GM18499 (cell line): Measurements from ENCODE around the gene ICAM5.
"Not testable (repeated sequence)": the region's sequence is repeated elsewhere in the genome, so short reads cannot be mapped to it uniquely, and the experiment has no call there.

ENCODE experiments used
- ATAC-seq: cut with Tn5 transposase; IDR thresholded peaks from one replicate; pipeline ENCODE4 v1.9.1; 2021; ENCODE audit warnings: moderate number of reproducible peaks; ENCODE audit not compliant: insufficient read depth, unreplicated experiment

The ICAM5 gene

GRCh38 chr19:10270180-10270615, 19.6 kb upstream of the ICAM5 start:
- no peak for ATAC-seq

DNA sequence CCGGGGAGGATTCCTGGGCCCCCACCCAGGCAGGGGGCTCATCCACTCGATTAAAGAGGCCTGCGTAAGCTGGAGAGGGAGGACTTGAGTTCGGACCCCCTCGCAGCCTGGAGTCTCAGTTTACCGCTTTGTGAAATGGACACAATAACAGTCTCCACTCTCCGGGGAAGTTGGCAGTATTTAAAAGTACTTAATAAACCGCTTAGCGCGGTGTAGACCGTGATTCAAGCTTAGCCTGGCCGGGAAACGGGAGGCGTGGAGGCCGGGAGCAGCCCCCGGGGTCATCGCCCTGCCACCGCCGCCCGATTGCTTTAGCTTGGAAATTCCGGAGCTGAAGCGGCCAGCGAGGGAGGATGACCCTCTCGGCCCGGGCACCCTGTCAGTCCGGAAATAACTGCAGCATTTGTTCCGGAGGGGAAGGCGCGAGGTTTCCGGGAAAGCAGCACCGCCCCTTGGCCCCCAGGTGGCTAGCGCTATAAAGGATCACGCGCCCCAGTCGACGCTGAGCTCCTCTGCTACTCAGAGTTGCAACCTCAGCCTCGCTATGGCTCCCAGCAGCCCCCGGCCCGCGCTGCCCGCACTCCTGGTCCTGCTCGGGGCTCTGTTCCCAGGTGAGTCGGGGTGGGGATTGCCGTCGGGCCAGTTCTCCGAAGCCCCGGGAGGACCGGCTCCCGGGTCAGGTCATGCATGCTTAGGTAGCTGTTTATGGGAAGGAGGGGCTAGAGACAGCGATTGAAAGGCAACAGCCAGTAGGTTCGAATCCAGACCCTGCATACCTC, 18.9 kb upstream of the ICAM5 start, which contains the start of gene ICAM1:
Gene ICAM1 (plus strand): TSS at position 505 of the 779 bp plus-strand sequence. CDS start 40 bp downstream, at position 545.
- ATAC-seq = no peak

DNA sequence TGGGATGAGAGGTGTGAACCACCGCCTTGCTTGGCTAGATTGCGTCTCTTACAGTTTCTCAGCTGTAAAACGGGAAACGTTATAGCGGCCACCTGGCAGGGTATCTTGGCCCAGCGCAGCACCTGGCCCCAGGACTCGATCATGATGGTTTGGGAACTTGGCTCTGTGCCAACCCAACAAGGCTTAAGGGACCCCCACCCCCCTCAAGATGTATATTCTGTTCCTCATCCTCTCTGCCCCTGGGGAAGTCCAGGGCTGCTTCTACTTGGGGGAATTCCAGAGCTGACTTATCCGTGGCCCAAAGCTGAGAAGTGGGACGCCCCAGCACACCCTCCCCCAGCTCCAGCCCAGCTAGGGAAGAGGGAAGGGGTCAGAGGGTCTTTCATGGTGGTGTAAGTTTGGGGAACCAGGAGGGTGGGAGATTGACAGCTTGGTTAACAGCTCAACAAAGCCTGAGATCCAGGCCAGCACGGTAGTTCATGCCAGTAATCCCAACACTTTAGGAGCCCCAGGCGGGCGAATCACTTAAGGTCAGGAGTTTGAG, 18.1 kb upstream of the ICAM5 start:
- ATAC-seq = no peak

DNA sequence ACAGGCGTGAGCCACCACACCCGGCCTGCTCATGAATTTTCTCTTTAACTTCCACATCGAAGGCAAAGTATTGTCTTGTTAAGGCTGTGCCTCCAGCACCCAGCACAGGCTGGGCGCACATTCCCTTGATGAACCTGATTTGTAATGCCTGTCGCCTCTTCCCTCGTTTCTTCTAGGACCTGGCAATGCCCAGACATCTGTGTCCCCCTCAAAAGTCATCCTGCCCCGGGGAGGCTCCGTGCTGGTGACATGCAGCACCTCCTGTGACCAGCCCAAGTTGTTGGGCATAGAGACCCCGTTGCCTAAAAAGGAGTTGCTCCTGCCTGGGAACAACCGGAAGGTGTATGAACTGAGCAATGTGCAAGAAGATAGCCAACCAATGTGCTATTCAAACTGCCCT, 15.2 kb upstream of the ICAM5 start:
- ATAC-seq = no peak

DNA sequence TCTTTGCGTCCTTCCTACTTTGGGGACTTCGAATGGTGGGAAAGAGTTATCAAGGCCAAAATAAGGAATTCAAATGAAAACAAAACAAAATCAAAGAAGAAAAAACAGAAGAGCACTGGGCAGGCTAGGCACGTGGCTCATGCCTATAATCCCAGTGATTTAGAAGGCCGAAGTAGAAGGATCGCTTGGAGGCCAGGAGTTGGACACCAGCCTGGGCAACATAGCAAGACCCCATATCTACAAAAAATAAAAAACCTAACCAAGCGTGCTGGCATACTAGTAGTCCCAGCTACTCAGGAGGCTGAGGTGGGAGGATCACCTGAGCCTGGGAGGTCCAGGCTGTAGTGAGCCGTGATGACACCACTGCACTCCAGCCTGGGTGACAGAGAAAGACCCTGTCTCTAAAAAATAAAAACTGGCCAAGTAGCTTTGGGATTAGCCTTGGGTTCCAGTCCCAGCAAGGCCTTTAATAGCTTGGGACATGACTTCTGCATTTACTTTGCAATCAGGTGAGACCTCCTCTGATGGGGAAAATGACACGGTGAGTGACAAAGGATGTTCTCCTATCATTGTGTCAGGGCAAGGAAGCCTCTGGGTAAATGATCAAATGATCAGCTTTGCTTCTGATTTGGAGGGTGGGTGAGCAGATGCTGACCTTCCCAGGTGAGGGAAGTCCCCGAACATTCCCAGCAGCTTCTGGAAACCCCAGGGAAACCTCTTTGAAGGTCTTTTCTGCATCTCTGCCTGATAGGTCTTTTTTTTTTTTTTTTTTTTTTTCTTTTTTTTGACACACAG, 11.8 kb upstream of the ICAM5 start:
- no peak for ATAC-seq

DNA sequence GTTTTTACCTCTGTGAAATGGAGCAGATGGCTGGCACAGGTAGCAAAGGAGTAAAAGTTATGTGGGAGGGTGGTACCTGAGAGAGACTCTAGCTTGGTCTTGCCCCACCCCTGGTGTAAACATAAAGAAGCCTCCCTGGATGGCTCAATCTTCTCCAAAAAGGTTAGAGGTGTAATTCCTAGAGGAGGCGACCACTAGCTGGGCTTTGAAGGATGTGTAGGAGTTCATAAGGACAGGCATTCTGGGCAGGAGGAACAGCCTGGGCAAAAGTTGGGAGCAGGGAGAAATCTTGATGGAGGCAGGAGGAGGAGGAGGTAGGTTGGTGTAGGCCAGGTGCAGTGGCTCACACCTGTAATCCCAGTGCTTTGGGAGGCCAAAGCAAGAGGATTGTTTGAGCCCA, 10.8 kb upstream of the ICAM5 start:
- ATAC-seq = no peak

- no peak for ATAC-seq
Observed at GRCh38 chr19:10279737-10280442, 9.9 kb upstream of the ICAM5 start.

- not testable (repeated sequence) for ATAC-seq
Observed at GRCh38 chr19:10282043-10282442, 7.7 kb upstream of the ICAM5 start.

DNA sequence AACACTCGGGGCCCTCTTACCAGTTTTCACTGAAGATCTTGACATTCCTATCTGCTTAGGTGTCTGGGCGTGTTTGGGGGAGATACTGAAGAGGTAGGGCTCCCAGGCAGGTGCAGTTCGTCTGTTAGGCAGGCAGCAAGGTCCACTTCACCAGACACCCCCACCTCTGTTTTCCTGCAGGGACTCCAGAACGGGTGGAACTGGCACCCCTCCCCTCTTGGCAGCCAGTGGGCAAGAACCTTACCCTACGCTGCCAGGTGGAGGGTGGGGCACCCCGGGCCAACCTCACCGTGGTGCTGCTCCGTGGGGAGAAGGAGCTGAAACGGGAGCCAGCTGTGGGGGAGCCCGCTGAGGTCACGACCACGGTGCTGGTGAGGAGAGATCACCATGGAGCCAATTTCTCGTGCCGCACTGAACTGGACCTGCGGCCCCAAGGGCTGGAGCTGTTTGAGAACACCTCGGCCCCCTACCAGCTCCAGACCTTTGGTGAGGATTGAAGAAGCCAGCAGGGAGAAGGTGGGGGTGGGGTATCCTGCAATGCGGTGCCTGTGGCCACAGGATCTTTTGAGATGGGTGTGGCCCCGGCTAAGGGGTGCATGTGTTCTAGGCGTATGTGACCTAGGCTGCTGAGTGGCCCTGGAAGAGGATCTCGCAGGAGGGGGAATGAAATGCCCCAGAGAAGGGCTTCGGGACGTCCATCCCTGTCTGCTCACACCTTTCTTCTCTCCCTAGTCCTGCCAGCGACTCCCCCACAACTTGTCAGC, 6.3 kb upstream of the ICAM5 start:
- no peak for ATAC-seq

DNA sequence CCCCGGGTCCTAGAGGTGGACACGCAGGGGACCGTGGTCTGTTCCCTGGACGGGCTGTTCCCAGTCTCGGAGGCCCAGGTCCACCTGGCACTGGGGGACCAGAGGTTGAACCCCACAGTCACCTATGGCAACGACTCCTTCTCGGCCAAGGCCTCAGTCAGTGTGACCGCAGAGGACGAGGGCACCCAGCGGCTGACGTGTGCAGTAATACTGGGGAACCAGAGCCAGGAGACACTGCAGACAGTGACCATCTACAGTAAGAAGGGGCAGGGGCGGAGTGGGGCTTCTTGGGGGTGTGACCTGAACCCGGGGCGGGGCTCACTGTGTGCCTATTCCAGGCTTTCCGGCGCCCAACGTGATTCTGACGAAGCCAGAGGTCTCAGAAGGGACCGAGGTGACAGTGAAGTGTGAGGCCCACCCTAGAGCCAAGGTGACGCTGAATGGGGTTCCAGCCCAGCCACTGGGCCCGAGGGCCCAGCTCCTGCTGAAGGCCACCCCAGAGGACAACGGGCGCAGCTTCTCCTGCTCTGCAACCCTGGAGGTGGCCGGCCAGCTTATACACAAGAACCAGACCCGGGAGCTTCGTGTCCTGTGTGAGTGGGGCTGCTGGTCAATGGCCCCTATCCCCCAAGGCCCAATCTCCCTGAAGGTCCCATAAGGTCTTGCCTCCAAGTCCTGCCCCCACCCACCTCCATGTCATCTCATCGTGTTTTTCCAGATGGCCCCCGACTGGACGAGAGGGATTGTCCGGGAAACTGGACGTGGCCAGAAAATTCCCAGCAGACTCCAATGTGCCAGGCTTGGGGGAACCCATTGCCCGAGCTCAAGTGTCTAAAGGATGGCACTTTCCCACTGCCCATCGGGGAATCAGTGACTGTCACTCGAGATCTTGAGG, 5.4 kb upstream of the ICAM5 start:
- ATAC-seq = no peak

DNA sequence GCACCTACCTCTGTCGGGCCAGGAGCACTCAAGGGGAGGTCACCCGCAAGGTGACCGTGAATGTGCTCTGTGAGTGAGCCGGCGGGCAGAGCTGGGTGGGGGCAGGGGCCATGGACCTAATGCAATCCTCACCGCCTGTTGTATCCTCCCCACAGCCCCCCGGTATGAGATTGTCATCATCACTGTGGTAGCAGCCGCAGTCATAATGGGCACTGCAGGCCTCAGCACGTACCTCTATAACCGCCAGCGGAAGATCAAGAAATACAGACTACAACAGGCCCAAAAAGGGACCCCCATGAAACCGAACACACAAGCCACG, 4.8 kb upstream of the ICAM5 start:
- no peak for ATAC-seq

- no peak for ATAC-seq
Observed at GRCh38 chr19:10285393-10285792, 4.4 kb upstream of the ICAM5 start.

- no peak for ATAC-seq
Observed at GRCh38 chr19:10286803-10287737, 2.7 kb upstream of the ICAM5 start, which contains the start of gene ICAM4. TSS of gene ICAM4 (plus strand) at chr19:10286955. CDS start at chr19:10287013, 58 bp downstream.

- no peak for ATAC-seq
Observed at GRCh38 chr19:10288662-10289166, 1.0 kb upstream of the ICAM5 start.

DNA sequence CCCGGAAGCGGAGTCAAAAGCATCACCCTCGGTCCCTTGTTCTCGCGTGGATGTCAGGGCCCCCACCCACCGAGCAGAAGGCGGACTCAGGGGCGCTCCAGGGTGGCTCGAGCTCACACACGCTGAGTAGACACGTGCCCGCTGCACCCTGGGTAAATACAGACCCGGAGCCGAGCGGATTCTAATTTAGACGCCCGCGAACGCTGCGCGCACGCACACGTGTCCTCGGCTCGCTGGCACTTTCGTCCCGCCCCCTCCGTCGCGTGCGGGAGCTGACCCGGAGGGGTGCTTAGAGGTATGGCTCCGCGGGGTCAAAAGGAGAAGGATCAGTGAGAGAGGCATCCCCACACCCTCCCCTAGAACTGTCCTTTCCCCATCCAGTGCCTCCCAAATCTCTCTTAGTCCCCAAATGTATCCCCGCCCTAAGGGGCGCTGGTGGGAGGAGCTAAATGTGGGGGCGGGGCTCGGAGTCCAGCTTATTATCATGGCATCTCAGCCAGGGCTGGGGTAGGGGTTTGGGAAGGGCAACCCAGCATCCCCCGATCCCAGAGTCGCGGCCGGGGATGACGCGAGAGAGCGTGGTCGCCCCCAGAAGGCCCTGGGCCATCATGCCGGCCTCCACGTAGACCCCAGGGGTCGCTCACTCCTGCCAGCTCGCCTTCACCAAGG, 451 bp upstream of the ICAM5 start:
- ATAC-seq = no peak

DNA sequence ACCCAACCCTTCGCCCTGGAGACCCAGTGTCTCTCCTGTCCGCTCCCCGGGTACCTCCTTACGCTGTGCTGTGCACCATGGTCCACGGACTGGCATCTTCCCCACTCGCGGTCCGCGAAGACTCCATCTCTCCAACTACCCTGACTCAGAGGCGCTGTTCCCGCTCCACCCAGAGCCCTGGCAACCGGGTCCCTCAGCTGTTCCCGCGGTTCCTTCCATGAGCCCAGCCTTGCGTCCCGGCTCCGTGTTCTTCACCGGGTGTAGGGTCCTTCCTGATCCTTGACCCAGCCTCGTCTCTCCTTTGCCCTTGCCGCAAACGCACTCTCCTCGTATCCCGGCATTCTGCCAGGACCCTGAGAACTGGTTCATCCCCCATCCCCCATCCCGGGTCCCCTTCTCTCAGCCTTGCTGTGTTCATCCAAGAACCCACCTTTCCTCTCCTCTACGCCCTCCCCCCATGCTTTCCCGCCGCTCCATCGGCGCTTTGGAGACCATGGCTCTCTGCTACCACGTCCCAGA, 664 bp downstream of the ICAM5 start:
- no peak for ATAC-seq
